Uterus (tissue), 4 donors: ENCODE data around the gene SMC6. TPM values are rescaled to one million over a fixed set of nuclear protein-coding genes. Genes with fewer than 3 reads are reported as not detected.

Source experiments
- DNase-seq, 2 donors: peaks; one replicate each; pipeline ENCODE4 v3.0.0-alpha.2; 2019 to 2020
- H3K27ac ChIP-seq, 2 donors: fragments of 200-600 bp; sonication (generic); 1 replicate in 1 of 2; 2 replicates in 1 of 2; pipeline ENCODE4 v1.5.1; 2016 to 2018
- H3K27me3 ChIP-seq, 2 donors: fragments of 200-600 bp; sonication (generic); one replicate each; pipeline ENCODE4 v1.5.1; 2018 to 2019; ENCODE audit warnings: control low read depth in 1 of 2
- H3K36me3 ChIP-seq, 2 donors: fragments of 200-600 bp; sonication (generic); one replicate each; pipeline ENCODE4 v1.5.1; 2019; ENCODE audit warnings: control low read depth in 1 of 2
- H3K4me1 ChIP-seq, 2 donors: fragments of 200-600 bp; sonication (generic); one replicate each; pipeline ENCODE4 v1.5.1; 2018 to 2019; ENCODE audit warnings: control low read depth in 1 of 2
- H3K4me3 ChIP-seq, 2 donors: fragments of 200-600 bp; sonication (generic); 1 replicate in 1 of 2; 2 replicates in 1 of 2; pipeline ENCODE4 v1.5.1; 2018 to 2019; ENCODE audit warnings: mild to moderate bottlenecking in 1 of 2
- H3K9me3 ChIP-seq, 2 donors: fragments of 200-600 bp; sonication (generic); one replicate each; pipeline ENCODE4 v1.5.1; 2019; ENCODE audit warnings: control low read depth in 1 of 2
- POLR2A ChIP-seq, 2 donors: fragments of 450-650 bp; IDR thresholded peaks; one replicate each; pipeline ENCODE4 v1.6.1; 2016; ENCODE audit warnings: antibody characterized with exemption in 2 of 2, mild to moderate bottlenecking in 1 of 2, moderate library complexity in 1 of 2
- intact Hi-C: fragments of 100-400 bp; cut with DNase I; formaldehyde crosslinking; loops from one replicate; pipeline ENCODE4 v1.15.1; 2023; ENCODE audit warnings: low total_unique reads
- total RNA-seq, 4 donors: library from RNA; depleted of rRNA in 3 of 4; stranded (reverse); fragments of >200 nt in 3 of 4; gene quantifications; one replicate each; pipeline versions ENCODE4 v1.1.0 to v1.2.4, GENCODE V29; 2014 to 2023
- TF ChIP-seq, protein P1 (sequence below), 4 experiments: fragments of 200-600 bp in 2 of 4; fragments of 450-650 bp in 2 of 4; sonication (generic) in 2 of 4; IDR thresholded peaks; one replicate each; pipeline ENCODE4 v1.5.1; 2016 to 2019; ENCODE audit warnings: antibody characterized with exemption in 4 of 4, mild to moderate bottlenecking in 2 of 4, moderate library complexity in 1 of 4
- donor health status: DM: yes; HTN: yes; CAD: no.

Gene SMC6
- total RNA-seq, 4 donors from 2014 or later: 7.4 to 49.4 (median 15.5) TPM

DNA sequence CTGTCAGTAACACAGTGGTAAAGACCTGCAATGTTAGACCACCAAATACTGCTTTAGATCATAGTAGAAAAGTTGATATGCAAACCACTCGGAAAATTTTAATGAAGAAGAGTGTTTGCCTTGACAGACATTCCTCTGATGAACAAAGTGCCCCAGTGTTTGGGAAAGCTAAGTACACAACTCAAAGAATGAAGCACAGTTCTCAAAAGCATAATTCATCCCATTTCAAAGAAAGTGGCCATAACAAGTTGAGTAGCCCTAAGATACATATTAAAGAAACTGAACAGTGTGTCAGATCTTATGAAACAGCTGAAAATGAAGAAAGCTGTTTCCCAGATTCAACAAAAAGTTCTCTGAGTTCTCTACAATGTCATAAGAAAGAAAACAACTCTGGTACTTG lies 27.9 kb upstream of the SMC6 start:
- intact Hi-C loops: no loop called here
- no peaks in the 10 kb centered on the region for H3K27me3 ChIP-seq
- no peaks in the 10 kb centered on the region for H3K9me3 ChIP-seq
- H3K27ac ChIP-seq: no peak overlapping the region
- H3K4me3 ChIP-seq: no peak overlapping the region
- no peak for DNase-seq
- no peaks in the 10 kb centered on the region for H3K4me1 ChIP-seq
- no peaks in the 10 kb centered on the region for H3K36me3 ChIP-seq
- no peak for TF ChIP-seq POLR2A (IDR thresholded peaks at IDR 0.05)
- TF ChIP-seq, protein P1, sequence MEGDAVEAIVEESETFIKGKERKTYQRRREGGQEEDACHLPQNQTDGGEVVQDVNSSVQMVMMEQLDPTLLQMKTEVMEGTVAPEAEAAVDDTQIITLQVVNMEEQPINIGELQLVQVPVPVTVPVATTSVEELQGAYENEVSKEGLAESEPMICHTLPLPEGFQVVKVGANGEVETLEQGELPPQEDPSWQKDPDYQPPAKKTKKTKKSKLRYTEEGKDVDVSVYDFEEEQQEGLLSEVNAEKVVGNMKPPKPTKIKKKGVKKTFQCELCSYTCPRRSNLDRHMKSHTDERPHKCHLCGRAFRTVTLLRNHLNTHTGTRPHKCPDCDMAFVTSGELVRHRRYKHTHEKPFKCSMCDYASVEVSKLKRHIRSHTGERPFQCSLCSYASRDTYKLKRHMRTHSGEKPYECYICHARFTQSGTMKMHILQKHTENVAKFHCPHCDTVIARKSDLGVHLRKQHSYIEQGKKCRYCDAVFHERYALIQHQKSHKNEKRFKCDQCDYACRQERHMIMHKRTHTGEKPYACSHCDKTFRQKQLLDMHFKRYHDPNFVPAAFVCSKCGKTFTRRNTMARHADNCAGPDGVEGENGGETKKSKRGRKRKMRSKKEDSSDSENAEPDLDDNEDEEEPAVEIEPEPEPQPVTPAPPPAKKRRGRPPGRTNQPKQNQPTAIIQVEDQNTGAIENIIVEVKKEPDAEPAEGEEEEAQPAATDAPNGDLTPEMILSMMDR (IDR thresholded peaks at IDR 0.05): no peak

DNA sequence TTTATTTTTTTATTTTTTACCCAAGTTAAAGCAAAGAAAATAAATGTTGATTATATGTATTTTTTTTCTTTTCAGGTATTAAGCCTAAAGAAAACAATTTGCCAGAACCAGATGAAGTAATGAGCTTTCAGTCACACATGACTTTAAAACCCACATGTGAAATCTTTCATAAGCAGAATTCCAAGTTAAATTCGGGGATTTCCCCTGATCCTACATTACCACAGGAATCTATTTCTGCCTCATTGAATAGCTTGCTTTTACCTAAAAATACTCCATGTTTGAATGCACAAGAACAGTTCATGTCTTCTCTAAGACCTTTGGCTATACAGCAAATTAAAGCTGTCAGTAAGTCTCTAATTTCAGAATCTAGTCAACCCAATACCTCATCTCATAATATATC lies 26.9 kb upstream of the SMC6 start:
- intact Hi-C loops: no loop called here
- no peak overlapping the region for H3K4me3 ChIP-seq
- H3K27me3 ChIP-seq: no peaks in the 10 kb centered on the region

GRCh38 chr2:17772532-17772931 lies 18.9 kb upstream of the SMC6 start:
- Histone ChIP-seq H3K27me3 (no peaks in the 10 kb centered on the region), H3K4me3 (no peak overlapping the region), H3K9me3 (no peaks in the 10 kb centered on the region), H3K4me1 (no peaks in the 10 kb centered on the region), H3K27ac (no peak overlapping the region), H3K36me3 (no peaks in the 10 kb centered on the region)
- DNase-seq: no peak
- TF ChIP-seq, protein P1 (IDR thresholded peaks at IDR 0.05): no peak
- TF ChIP-seq POLR2A (IDR thresholded peaks at IDR 0.05): no peak
- intact Hi-C loops: no loop called here

More for the DNA sequence above, 26.9 kb upstream of the SMC6 start:
- H3K36me3 ChIP-seq: no peaks in the 10 kb centered on the region
- TF ChIP-seq, protein P1 (IDR thresholded peaks at IDR 0.05): no peak
- no peak for TF ChIP-seq POLR2A (IDR thresholded peaks at IDR 0.05)
- DNase-seq: no peak
- no peak overlapping the region for H3K27ac ChIP-seq
- no peaks in the 10 kb centered on the region for H3K4me1 ChIP-seq
- H3K9me3 ChIP-seq: no peaks in the 10 kb centered on the region

GRCh38 chr2:17771956-17772355 lies 18.3 kb upstream of the SMC6 start:
- DNase-seq: no peak
- TF ChIP-seq POLR2A (IDR thresholded peaks at IDR 0.05): no peak
- TF ChIP-seq, protein P1 (IDR thresholded peaks at IDR 0.05): no peak
- Histone ChIP-seq H3K4me1 (no peaks in the 10 kb centered on the region), H3K27ac (no peak overlapping the region), H3K27me3 (no peaks in the 10 kb centered on the region), H3K36me3 (no peaks in the 10 kb centered on the region), H3K9me3 (no peaks in the 10 kb centered on the region), H3K4me3 (no peak overlapping the region)
- intact Hi-C loops: no loop called here

- TF ChIP-seq POLR2A (IDR thresholded peaks at IDR 0.05): no peak
- TF ChIP-seq, protein P1 (IDR thresholded peaks at IDR 0.05): no peak
- no peaks in the 10 kb centered on the region for H3K4me1 ChIP-seq
Measured at GRCh38 chr2:17768894-17769293, 15.3 kb upstream of the SMC6 start.

More at GRCh38 chr2:17768894-17769293, 15.3 kb upstream of the SMC6 start:
- H3K27ac ChIP-seq: no peak overlapping the region
- H3K9me3 ChIP-seq: no peaks in the 10 kb centered on the region
- H3K4me3 ChIP-seq: no peak overlapping the region
- no peaks in the 10 kb centered on the region for H3K27me3 ChIP-seq
- H3K36me3 ChIP-seq: no peaks in the 10 kb centered on the region
- no peak for DNase-seq
- intact Hi-C loops: no loop called here
